Vagina (tissue), 2 donors: ENCODE results near the gene GMCL1.

Source experiments
- POLR2AphosphoS5 ChIP-seq, 2 donors: sonication (generic); formaldehyde crosslinking; IDR thresholded peaks; one replicate each; pipeline ENCODE4 v1.9.0; 2017; ENCODE audit warnings: antibody characterized with exemption in 2 of 2, mild to moderate bottlenecking in 2 of 2, low read depth in 1 of 2; ENCODE audit not compliant: insufficient read depth in 1 of 2
- TF ChIP-seq, protein P1 (sequence below), 3 experiments: fragments of 450-650 bp in 2 of 3; fragments of 200-600 bp in 1 of 3; sonication (generic) in 1 of 3; IDR thresholded peaks; one replicate each; pipeline ENCODE4 v1.5.1; 2017 to 2019; ENCODE audit warnings: antibody characterized with exemption in 3 of 3, mild to moderate bottlenecking in 2 of 3, moderate library complexity in 2 of 3

DNA sequence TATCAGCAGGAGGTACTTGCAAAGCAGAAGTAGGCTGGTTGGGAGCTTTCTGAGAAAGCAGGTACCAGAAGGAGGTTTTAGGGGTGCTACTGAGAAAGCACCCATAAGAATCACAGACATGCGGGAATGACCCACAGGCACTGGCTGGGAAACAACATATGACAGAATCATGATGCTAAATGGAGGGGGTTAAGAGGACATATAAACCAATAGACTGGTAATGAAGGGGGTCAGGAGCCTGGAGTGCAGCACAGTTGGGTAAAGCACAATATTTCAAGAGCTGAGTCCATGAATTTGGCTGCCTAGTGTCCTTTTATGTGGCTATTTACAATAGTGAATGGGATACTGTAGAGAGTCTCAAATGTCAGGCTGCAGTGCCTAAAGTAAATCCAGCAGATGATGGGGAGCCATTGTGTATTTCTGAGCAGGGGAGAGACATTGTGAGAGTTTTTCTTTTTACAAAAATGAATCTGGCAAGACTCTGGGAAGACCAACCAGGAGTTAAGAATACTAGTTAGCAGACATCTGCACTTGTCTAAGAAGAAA lies 27.6 kb upstream of the GMCL1 start:
- no peak for TF ChIP-seq POLR2AphosphoS5 (IDR thresholded peaks at IDR 0.05; ENCODE audit: insufficient read depth in 1 of 2, low read depth in 1 of 2)
- TF ChIP-seq, protein P1, sequence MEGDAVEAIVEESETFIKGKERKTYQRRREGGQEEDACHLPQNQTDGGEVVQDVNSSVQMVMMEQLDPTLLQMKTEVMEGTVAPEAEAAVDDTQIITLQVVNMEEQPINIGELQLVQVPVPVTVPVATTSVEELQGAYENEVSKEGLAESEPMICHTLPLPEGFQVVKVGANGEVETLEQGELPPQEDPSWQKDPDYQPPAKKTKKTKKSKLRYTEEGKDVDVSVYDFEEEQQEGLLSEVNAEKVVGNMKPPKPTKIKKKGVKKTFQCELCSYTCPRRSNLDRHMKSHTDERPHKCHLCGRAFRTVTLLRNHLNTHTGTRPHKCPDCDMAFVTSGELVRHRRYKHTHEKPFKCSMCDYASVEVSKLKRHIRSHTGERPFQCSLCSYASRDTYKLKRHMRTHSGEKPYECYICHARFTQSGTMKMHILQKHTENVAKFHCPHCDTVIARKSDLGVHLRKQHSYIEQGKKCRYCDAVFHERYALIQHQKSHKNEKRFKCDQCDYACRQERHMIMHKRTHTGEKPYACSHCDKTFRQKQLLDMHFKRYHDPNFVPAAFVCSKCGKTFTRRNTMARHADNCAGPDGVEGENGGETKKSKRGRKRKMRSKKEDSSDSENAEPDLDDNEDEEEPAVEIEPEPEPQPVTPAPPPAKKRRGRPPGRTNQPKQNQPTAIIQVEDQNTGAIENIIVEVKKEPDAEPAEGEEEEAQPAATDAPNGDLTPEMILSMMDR (IDR thresholded peaks at IDR 0.05), result no peak
